GM12892 (cell line): ENCODE data around the gene ECT2.

Experiments
- POLR2A ChIP-seq: IDR thresholded peaks from 2 replicates; pipeline ENCODE4 v1.6.1; 2011; ENCODE audit warnings: low read depth, low read length, control low read depth
- POLR2AphosphoS5 ChIP-seq: IDR thresholded peaks from 2 replicates; pipeline ENCODE4 v1.6.1; 2011; ENCODE audit warnings: low read depth, low read length, control low read depth

DNA sequence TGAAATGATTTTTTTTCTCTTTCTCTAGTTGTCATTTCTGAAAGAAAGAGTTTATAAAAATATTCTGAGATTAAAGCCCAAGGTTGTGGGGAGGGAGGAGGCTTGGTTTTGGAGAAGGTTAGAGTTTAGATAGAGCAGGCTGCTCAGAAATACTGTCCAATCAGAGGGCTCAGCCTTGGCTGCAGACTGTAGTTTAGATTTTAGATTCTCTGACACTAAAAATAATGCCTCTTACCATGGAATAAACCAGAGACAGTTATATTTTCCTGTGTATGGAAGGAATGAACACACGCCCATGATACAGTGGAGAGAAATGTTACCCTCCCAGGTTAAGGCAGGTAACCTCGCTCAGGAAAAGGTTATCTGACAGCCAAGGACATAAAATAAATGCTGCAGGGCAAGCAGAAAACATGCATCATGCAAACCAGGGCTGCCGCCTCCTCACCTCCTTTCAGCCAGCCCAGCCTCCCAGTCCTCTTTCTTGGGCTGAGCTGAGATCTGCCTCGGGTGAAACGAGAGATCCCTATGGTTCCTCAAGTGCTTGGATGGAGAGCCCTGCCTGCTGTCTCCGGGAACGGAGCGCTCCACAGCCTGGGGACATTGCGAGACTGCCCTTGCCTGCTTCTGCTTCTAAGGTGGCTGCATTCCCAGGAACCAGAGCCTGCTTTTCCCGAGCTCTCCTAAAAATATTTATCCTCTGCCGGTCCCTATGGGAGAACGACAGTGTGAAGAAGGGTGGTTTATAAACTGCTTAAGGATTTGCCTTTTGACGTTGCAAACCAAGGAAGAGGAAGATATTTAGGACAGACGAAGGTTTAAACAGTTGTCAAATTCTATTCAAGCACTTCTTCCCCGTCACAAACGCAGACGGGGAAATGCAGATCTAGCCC, 40.5 kb upstream of the ECT2 start:
- TF ChIP-seq POLR2A (no peak), POLR2AphosphoS5 (no peak)
